ENCODE results near the gene PRSS27. TPM values are rescaled to one million over a fixed set of nuclear protein-coding genes. Genes with fewer than 3 reads are reported as not detected.
A peak's percentile ranks its signal among the peaks of the same experiment; 100 is the strongest.

The PRSS27 gene
- total RNA-seq, 3 donors from 2014 or later (not counting 1 experiment from before 2014, with no cell fraction given) = 0.42 to 1.3 (median 1.2) TPM

DNA sequence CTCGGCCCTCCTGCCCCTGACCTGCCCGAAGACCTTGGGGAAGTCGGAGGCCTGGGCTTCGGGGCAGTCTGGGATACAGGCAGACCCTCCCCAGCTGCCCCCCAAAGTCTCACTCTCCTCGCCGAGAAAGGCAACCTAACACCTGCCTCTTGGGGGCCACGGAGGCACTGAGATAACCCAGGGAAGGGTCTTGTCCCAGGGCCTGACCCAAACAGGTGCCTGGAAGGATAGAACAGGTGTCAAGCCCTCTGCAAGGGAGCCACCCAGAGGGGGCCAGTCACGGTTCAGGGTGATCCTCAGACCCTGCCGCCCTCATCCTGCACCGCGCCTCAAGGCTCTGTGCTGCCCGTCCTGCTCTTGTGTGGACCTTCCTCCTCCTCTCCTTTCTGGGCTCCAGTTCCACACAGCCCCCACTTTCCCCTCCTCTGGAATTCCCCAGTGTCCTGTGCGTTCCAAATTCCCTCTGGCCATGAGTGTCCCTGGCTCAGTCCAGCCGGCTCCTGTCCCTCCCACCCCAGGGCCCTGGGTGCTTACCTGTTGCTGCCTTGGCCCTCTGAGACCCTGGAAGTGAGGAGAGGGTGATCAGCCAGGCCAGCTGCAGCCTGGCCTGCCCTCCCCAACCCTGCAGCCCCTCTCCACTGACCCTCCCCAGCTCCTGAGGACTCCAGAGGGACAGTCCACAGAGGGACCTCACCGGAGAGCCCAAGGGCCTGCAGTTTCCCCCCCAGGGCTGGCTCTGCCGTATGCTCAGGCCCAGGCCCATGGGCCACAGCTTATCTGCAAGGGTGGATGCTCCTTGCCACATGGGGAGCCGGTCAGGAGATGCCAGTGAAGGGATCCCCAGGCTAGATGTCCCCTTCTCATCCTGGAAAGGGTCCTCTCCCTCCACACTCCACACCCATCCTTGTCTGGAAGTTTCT lies 3.8 kb downstream of the PRSS27 start:
- no peaks in the 10 kb centered on the region for H3K9me3 Mint-ChIP-seq
- Histone ChIP-seq H3K27me3 (ENCODE audit: control insufficient read depth, insufficient read depth, low read length) (no peaks in the 10 kb centered on the region), H3K27ac (ENCODE audit: low read length) (no peak overlapping the region), H3K9me3 (ENCODE audit: control insufficient read depth, insufficient read depth, low read length) (no peaks in the 10 kb centered on the region), H3K36me3 (ENCODE audit: control insufficient read depth, insufficient read depth, low read length) (no peaks in the 10 kb centered on the region), H3K4me3 (ENCODE audit: low read length) (no peak overlapping the region), H3K4me1 (ENCODE audit: control insufficient read depth, insufficient read depth, low read length) (peaks cover 15% of the 10 kb centered on the region)
- ATAC-seq (no peak), DNase-seq (no peak)
- H3K4me3 Mint-ChIP-seq = no peak overlapping the region
- no peak overlapping the region for H3K27ac Mint-ChIP-seq
- intact Hi-C loops (cut with micrococcal nuclease) = no loop called here
- TF ChIP-seq, protein P1, sequence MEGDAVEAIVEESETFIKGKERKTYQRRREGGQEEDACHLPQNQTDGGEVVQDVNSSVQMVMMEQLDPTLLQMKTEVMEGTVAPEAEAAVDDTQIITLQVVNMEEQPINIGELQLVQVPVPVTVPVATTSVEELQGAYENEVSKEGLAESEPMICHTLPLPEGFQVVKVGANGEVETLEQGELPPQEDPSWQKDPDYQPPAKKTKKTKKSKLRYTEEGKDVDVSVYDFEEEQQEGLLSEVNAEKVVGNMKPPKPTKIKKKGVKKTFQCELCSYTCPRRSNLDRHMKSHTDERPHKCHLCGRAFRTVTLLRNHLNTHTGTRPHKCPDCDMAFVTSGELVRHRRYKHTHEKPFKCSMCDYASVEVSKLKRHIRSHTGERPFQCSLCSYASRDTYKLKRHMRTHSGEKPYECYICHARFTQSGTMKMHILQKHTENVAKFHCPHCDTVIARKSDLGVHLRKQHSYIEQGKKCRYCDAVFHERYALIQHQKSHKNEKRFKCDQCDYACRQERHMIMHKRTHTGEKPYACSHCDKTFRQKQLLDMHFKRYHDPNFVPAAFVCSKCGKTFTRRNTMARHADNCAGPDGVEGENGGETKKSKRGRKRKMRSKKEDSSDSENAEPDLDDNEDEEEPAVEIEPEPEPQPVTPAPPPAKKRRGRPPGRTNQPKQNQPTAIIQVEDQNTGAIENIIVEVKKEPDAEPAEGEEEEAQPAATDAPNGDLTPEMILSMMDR (IDR thresholded peaks at IDR 0.05) = no peak
- WGBS (ENCODE audit: insufficient coverage) = 80% methylated on average over 17 of the region's 17 CpGs
- H3K4me1 Mint-ChIP-seq = peaks cover 5 to 8% of the 10 kb centered on the region in 2 donors
- H3K27me3 Mint-ChIP-seq (ENCODE audit: low read depth in 2 of 2) = peaks cover 0 to 9% of the 10 kb centered on the region in 2 donors
- H3K36me3 Mint-ChIP-seq = no peaks in the 10 kb centered on the region

DNA sequence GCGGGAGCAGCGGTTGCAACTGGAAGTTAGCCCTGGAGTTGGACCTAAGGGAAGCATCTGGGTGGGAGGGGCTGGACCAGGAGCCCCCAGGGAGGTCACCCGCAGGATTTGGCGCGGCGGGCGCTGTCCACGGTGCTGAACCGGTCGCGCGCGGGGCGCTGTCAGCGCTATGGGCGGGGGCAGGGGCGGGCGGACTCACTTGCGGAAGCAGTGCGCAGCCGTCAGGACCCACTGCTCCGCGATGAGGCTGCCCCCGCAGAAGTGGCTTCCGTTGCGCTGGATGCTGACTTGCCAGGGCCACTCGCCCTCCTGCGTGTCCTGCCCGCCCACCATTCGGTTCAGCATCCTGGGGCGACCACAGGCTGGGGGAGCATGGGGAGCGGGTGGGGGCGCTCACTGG lies 4.5 kb downstream of the PRSS27 start:
- DNase-seq (peak; percentile 80 to 89), ATAC-seq (peak; percentile 95 to 99 (median 96))
- TF ChIP-seq, protein P1 (IDR thresholded peaks at IDR 0.05) = no peak
- H3K27ac Mint-ChIP-seq = no peak overlapping the region
- H3K9me3 ChIP-seq (ENCODE audit: control insufficient read depth, insufficient read depth, low read length) = no peaks in the 10 kb centered on the region
- H3K27me3 Mint-ChIP-seq (ENCODE audit: low read depth in 2 of 2) = peaks cover 0 to 9% of the 10 kb centered on the region in 2 donors
- 4% methylated on average over 33 of the region's 33 CpGs for WGBS (ENCODE audit: insufficient coverage)
- H3K4me1 ChIP-seq (ENCODE audit: control insufficient read depth, insufficient read depth, low read length) = peaks cover 13% of the 10 kb centered on the region
- no peaks in the 10 kb centered on the region for H3K27me3 ChIP-seq (ENCODE audit: control insufficient read depth, insufficient read depth, low read length)
- H3K4me3 ChIP-seq (ENCODE audit: low read length) = no peak overlapping the region
- no peaks in the 10 kb centered on the region for H3K9me3 Mint-ChIP-seq
- peaks cover 5 to 8% of the 10 kb centered on the region in 2 donors for H3K4me1 Mint-ChIP-seq
- no peak overlapping the region for H3K4me3 Mint-ChIP-seq
- no peaks in the 10 kb centered on the region for H3K36me3 ChIP-seq (ENCODE audit: control insufficient read depth, insufficient read depth, low read length)
- no peak overlapping the region for H3K27ac ChIP-seq (ENCODE audit: low read length)
- intact Hi-C loops (cut with micrococcal nuclease) = no loop called here
- no peaks in the 10 kb centered on the region for H3K36me3 Mint-ChIP-seq

DNA sequence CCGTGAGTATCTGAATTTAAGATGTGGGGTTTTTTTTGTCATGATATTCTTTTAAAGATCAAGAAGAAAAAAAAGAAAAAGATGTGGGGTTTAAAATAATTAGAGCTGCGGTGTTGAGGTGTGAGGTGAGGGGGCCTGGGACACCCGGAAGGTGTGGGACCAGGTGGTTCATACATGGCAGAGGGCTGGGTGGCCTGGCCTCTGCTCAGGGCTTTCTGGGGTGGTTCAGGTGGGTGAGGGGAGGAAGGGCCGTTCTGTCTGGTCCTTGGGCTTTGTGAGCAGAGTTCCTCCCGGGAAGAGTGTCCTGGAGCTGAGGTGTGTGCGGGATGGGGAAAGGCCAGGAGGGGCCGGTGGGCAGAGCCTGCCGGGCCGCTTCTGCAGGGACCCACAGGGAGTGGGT lies 5.0 kb downstream of the PRSS27 start:
- peak overlapping the region in 1 of 2 donors; percentile 44 for H3K27ac Mint-ChIP-seq
- H3K36me3 Mint-ChIP-seq = no peaks in the 10 kb centered on the region
- intact Hi-C loops (cut with micrococcal nuclease) = no loop called here
- TF ChIP-seq, protein P1 (IDR thresholded peaks at IDR 0.05) = no peak
- no peaks in the 10 kb centered on the region for H3K36me3 ChIP-seq (ENCODE audit: control insufficient read depth, insufficient read depth, low read length)
- peaks cover 10% of the 10 kb centered on the region for H3K4me1 ChIP-seq (ENCODE audit: control insufficient read depth, insufficient read depth, low read length)
- ATAC-seq = no peak
- no peak overlapping the region for H3K27ac ChIP-seq (ENCODE audit: low read length)
- no peaks in the 10 kb centered on the region for H3K9me3 ChIP-seq (ENCODE audit: control insufficient read depth, insufficient read depth, low read length)
- H3K27me3 ChIP-seq (ENCODE audit: control insufficient read depth, insufficient read depth, low read length) = no peaks in the 10 kb centered on the region
- 45% methylated on average over 9 of the region's 9 CpGs for WGBS (ENCODE audit: insufficient coverage)
- no peak overlapping the region for H3K4me3 ChIP-seq (ENCODE audit: low read length)
- H3K4me1 Mint-ChIP-seq = peaks cover 5 to 8% of the 10 kb centered on the region in 2 donors
- H3K27me3 Mint-ChIP-seq (ENCODE audit: low read depth in 2 of 2) = peaks cover 0 to 9% of the 10 kb centered on the region in 2 donors
- no peaks in the 10 kb centered on the region for H3K9me3 Mint-ChIP-seq
- no peak for DNase-seq
- no peak overlapping the region for H3K4me3 Mint-ChIP-seq

Data from natural killer cell (primary cell).